ENCODE results near the gene DCT.
"Not testable (repeated sequence)": the region's sequence is repeated elsewhere in the genome, so short reads cannot be mapped to it uniquely, and the experiment has no call there.

Gene DCT

GRCh38 chr13:94479616-94480015, at the start of gene DCT:
TSS of gene DCT (minus strand) at chr13:94479682. CDS start at chr13:94479255, 427 bp downstream.
- no peak for DNase-seq (ENCODE audit: low read depth)

GRCh38 chr13:94526956-94527355, 47.5 kb upstream of the DCT start:
- DNase-seq (ENCODE audit: low read depth): not testable (repeated sequence)

GRCh38 chr13:94525781-94526180, 46.3 kb upstream of the DCT start:
- DNase-seq (ENCODE audit: low read depth): no peak

GRCh38 chr13:94524407-94524806, 44.9 kb upstream of the DCT start:
- no peak for DNase-seq (ENCODE audit: low read depth)

- no peak for DNase-seq (ENCODE audit: low read depth)
Measured at GRCh38 chr13:94520001-94520400, 40.5 kb upstream of the DCT start.

GRCh38 chr13:94516456-94516855, 37.0 kb upstream of the DCT start:
- no peak for DNase-seq (ENCODE audit: low read depth)

GRCh38 chr13:94515911-94516310, 36.4 kb upstream of the DCT start:
- DNase-seq (ENCODE audit: low read depth): no peak

- no peak for DNase-seq (ENCODE audit: low read depth)
Measured at GRCh38 chr13:94515374-94515773, 35.9 kb upstream of the DCT start.

- DNase-seq (ENCODE audit: low read depth): no peak
Measured at GRCh38 chr13:94513026-94513425, 33.5 kb upstream of the DCT start.

GRCh38 chr13:94505730-94506129, 26.2 kb upstream of the DCT start:
- DNase-seq (ENCODE audit: low read depth): no peak

- DNase-seq (ENCODE audit: low read depth): no peak
Measured at GRCh38 chr13:94503851-94504250, 24.4 kb upstream of the DCT start.

- not testable (repeated sequence) for DNase-seq (ENCODE audit: low read depth)
Measured at GRCh38 chr13:94498831-94499230, 19.3 kb upstream of the DCT start.

- DNase-seq (ENCODE audit: low read depth): no peak
Measured at GRCh38 chr13:94495806-94496205, 16.3 kb upstream of the DCT start.

- DNase-seq (ENCODE audit: low read depth): no peak
Measured at GRCh38 chr13:94494026-94494425, 14.5 kb upstream of the DCT start.

- no peak for DNase-seq (ENCODE audit: low read depth)
Measured at GRCh38 chr13:94487043-94487442, 7.6 kb upstream of the DCT start.

- DNase-seq (ENCODE audit: low read depth): no peak
Measured at GRCh38 chr13:94483970-94484369, 4.5 kb upstream of the DCT start.

- no peak for DNase-seq (ENCODE audit: low read depth)
Measured at GRCh38 chr13:94481941-94482340, 2.5 kb upstream of the DCT start.

- DNase-seq (ENCODE audit: low read depth): no peak
Measured at GRCh38 chr13:94480672-94481145, 1.2 kb upstream of the DCT start.

- DNase-seq (ENCODE audit: low read depth): no peak
Measured at GRCh38 chr13:94478913-94479312, 569 bp downstream of the DCT start.

GRCh38 chr13:94470126-94470525, 9.4 kb downstream of the DCT start:
- DNase-seq (ENCODE audit: low read depth): no peak

GRCh38 chr13:94464771-94465170, 14.7 kb downstream of the DCT start:
- DNase-seq (ENCODE audit: low read depth): no peak

- DNase-seq (ENCODE audit: low read depth): no peak
Measured at GRCh38 chr13:94462670-94463069, 16.8 kb downstream of the DCT start.

GRCh38 chr13:94459116-94459515, 20.4 kb downstream of the DCT start:
- no peak for DNase-seq (ENCODE audit: low read depth)

GRCh38 chr13:94455414-94455813, 24.1 kb downstream of the DCT start:
- DNase-seq (ENCODE audit: low read depth): no peak

GRCh38 chr13:94454906-94455305, 24.6 kb downstream of the DCT start:
- no peak for DNase-seq (ENCODE audit: low read depth)
